Esophagus squamous epithelium (tissue), 4 donors: Measurements from ENCODE around the gene SULT1B1.

Experiments
- CTCF ChIP-seq, 6 experiments: fragments of 450-650 bp in 4 of 6; fragments of 200-600 bp in 2 of 6; sonication (generic) in 2 of 6; IDR thresholded peaks; one replicate each; pipeline ENCODE4 v1.5.1; 2016 to 2019; ENCODE audit warnings: antibody characterized with exemption in 6 of 6, mild to moderate bottlenecking in 4 of 6, moderate library complexity in 4 of 6
- POLR2A ChIP-seq, 4 donors: fragments of 450-650 bp; IDR thresholded peaks; one replicate each; pipeline ENCODE4 v1.6.1; 2017; ENCODE audit warnings: antibody characterized with exemption in 4 of 4, mild to moderate bottlenecking in 4 of 4, moderate library complexity in 3 of 4

- TF ChIP-seq CTCF (IDR thresholded peaks at IDR 0.05) (no peak), POLR2A (IDR thresholded peaks at IDR 0.05) (no peak)
Measured at GRCh38 chr4:69726971-69727370, 33.4 kb downstream of the SULT1B1 start.
